ENCODE measurements around the gene SUPT3H. TPM values are rescaled to one million over a fixed set of nuclear protein-coding genes. Genes with fewer than 3 reads are reported as not detected.

Gene SUPT3H
- total RNA-seq, 1 donor from 2014 or later: 13.3 TPM

DNA sequence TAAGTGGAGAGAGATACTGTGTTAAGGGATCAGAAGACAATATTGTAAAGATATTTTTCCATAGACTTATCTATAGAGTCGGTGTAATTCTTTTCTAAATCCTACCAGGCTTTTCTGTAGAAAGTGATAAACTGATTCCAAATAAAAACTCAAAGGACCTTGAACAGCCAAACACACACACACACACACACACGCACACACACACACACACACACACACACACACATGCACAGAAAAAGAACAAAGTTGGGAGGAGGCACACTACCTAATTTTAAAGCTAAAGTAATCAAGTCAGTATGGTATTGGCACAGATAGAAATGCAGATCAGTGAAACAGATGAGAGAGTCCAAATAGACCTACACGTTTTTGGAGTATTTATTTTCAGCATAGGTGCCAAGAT, 534.0 kb downstream of the SUPT3H start:
- Mint-ChIP-seq H3K36me3 (ENCODE audit: low read depth) (no peaks in the 10 kb centered on the region), H3K27me3 (ENCODE audit: low read depth) (no peaks in the 10 kb centered on the region), H3K27ac (ENCODE audit: unreplicated experiment) (no peak overlapping the region), H3K9me3 (ENCODE audit: low read depth) (no peaks in the 10 kb centered on the region), H3K4me3 (ENCODE audit: unreplicated experiment) (no peak overlapping the region), H3K4me1 (ENCODE audit: low read depth) (peaks cover 11% of the 10 kb centered on the region)
- no peak for DNase-seq (ENCODE audit: low spot score)
- TF ChIP-seq, protein P1, sequence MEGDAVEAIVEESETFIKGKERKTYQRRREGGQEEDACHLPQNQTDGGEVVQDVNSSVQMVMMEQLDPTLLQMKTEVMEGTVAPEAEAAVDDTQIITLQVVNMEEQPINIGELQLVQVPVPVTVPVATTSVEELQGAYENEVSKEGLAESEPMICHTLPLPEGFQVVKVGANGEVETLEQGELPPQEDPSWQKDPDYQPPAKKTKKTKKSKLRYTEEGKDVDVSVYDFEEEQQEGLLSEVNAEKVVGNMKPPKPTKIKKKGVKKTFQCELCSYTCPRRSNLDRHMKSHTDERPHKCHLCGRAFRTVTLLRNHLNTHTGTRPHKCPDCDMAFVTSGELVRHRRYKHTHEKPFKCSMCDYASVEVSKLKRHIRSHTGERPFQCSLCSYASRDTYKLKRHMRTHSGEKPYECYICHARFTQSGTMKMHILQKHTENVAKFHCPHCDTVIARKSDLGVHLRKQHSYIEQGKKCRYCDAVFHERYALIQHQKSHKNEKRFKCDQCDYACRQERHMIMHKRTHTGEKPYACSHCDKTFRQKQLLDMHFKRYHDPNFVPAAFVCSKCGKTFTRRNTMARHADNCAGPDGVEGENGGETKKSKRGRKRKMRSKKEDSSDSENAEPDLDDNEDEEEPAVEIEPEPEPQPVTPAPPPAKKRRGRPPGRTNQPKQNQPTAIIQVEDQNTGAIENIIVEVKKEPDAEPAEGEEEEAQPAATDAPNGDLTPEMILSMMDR (IDR thresholded peaks at IDR 0.05): no peak

GRCh38 chr6:44842616-44843015, 535.1 kb downstream of the SUPT3H start:
- no peaks in the 10 kb centered on the region for H3K9me3 Mint-ChIP-seq (ENCODE audit: low read depth)
- peaks cover 11% of the 10 kb centered on the region for H3K4me1 Mint-ChIP-seq (ENCODE audit: low read depth)
- TF ChIP-seq, protein P1 (IDR thresholded peaks at IDR 0.05): no peak
- no peak for DNase-seq (ENCODE audit: low spot score)
- H3K36me3 Mint-ChIP-seq (ENCODE audit: low read depth): no peaks in the 10 kb centered on the region
- H3K4me3 Mint-ChIP-seq (ENCODE audit: unreplicated experiment): no peak overlapping the region
- H3K27me3 Mint-ChIP-seq (ENCODE audit: low read depth): no peaks in the 10 kb centered on the region
- no peak overlapping the region for H3K27ac Mint-ChIP-seq (ENCODE audit: unreplicated experiment)

- no peaks in the 10 kb centered on the region for H3K36me3 Mint-ChIP-seq (ENCODE audit: low read depth)
- no peaks in the 10 kb centered on the region for H3K9me3 Mint-ChIP-seq (ENCODE audit: low read depth)
- TF ChIP-seq, protein P1 (IDR thresholded peaks at IDR 0.05): no peak
- H3K4me3 Mint-ChIP-seq (ENCODE audit: unreplicated experiment): no peak overlapping the region
- H3K4me1 Mint-ChIP-seq (ENCODE audit: low read depth): peaks cover 11% of the 10 kb centered on the region
- DNase-seq (ENCODE audit: low spot score): no peak
- no peak overlapping the region for H3K27ac Mint-ChIP-seq (ENCODE audit: unreplicated experiment)
- no peaks in the 10 kb centered on the region for H3K27me3 Mint-ChIP-seq (ENCODE audit: low read depth)
Measured at GRCh38 chr6:44841829-44842228, 535.9 kb downstream of the SUPT3H start.

DNA sequence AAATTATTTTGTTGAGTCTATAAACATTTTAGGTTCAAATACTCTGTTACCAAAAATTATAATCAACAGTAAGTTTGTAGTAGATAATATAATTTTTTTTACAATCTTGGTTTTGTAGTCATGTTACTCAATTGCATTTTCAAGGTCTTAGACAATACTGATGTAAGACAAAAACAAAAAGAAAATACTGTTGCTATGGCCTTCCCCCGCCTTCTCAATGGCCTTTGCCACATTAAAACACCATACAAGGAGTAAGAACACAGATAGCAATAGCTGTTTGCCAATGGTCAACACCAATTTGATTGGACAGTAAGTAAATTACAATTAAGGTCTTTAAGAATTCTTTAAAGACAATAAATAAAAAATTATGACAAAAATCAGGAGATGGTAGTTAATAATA, 540.0 kb downstream of the SUPT3H start:
- peaks cover 16% of the 10 kb centered on the region for H3K4me1 Mint-ChIP-seq (ENCODE audit: low read depth)
- TF ChIP-seq, protein P1 (IDR thresholded peaks at IDR 0.05): no peak
- H3K9me3 Mint-ChIP-seq (ENCODE audit: low read depth): no peaks in the 10 kb centered on the region
- H3K27ac Mint-ChIP-seq (ENCODE audit: unreplicated experiment): no peak overlapping the region
- H3K36me3 Mint-ChIP-seq (ENCODE audit: low read depth): no peaks in the 10 kb centered on the region
- no peaks in the 10 kb centered on the region for H3K27me3 Mint-ChIP-seq (ENCODE audit: low read depth)
- no peak for DNase-seq (ENCODE audit: low spot score)
- no peak overlapping the region for H3K4me3 Mint-ChIP-seq (ENCODE audit: unreplicated experiment)

GRCh38 chr6:44837255-44837654, 540.5 kb downstream of the SUPT3H start:
- Mint-ChIP-seq H3K27ac (ENCODE audit: unreplicated experiment) (no peak overlapping the region), H3K27me3 (ENCODE audit: low read depth) (no peaks in the 10 kb centered on the region), H3K4me1 (ENCODE audit: low read depth) (peaks cover 18% of the 10 kb centered on the region), H3K4me3 (ENCODE audit: unreplicated experiment) (no peak overlapping the region), H3K9me3 (ENCODE audit: low read depth) (no peaks in the 10 kb centered on the region), H3K36me3 (ENCODE audit: low read depth) (no peaks in the 10 kb centered on the region)
- no peak for DNase-seq (ENCODE audit: low spot score)
- TF ChIP-seq, protein P1 (IDR thresholded peaks at IDR 0.05): no peak

Measured in chondrocyte (in vitro differentiated cells).